ENCODE measurements around the gene RPS6KC1.

- TF ChIP-seq CTCF (IDR thresholded peaks at IDR 0.05), result no peak
- no peak for TF ChIP-seq POLR2A (IDR thresholded peaks at IDR 0.05)
- no peak for TF ChIP-seq EP300 (IDR thresholded peaks at IDR 0.05)
- TF ChIP-seq POLR2AphosphoS5 (IDR thresholded peaks at IDR 0.05), result no peak
Observed at GRCh38 chr1:213296558-213296957, 245.5 kb downstream of the RPS6KC1 start.

Measured in upper lobe of left lung (tissue), 4 donors.